Brain microvascular endothelial cell (primary cell): ENCODE results near the gene PDE4D.

Source experiments
- DNase-seq: peaks from one replicate; pipeline ENCODE4 v3.0.0-alpha.2; 2020
- H3K27ac ChIP-seq: fragments of 250-450 bp; sonication (Bioruptor Pico); 2 replicates; pipeline ENCODE4 v1.5.1; 2020; ENCODE audit warnings: mild to moderate bottlenecking, moderate library complexity
- H3K27me3 ChIP-seq: fragments of 250-450 bp; sonication (Bioruptor Pico); replicated peaks from 2 replicates; pipeline ENCODE4 v1.5.1; 2020; ENCODE audit warnings: mild to moderate bottlenecking
- H3K36me3 ChIP-seq: fragments of 250-450 bp; sonication (Bioruptor Pico); replicated peaks from 2 replicates; pipeline ENCODE4 v1.5.1; 2020; ENCODE audit warnings: mild to moderate bottlenecking
- H3K4me3 ChIP-seq: 2 replicates; pipeline ENCODE4 v1.5.1; 2011; ENCODE audit warnings: low read depth, mild to moderate bottlenecking, control low read depth, low read length, moderate library complexity
- CTCF ChIP-seq: IDR thresholded peaks from 2 replicates; pipeline ENCODE4 v1.5.1; 2011; ENCODE audit warnings: low read depth, mild to moderate bottlenecking, moderate library complexity, low read length, control low read depth, inconsistent platforms; ENCODE audit errors: missing control alignments
- in situ Hi-C: cut with HindIII; loops from 2 replicates; pipeline ENCODE4 v1.10.0; 2017; ENCODE audit warnings: low sequenced_read_pairs, low pct_ligation_motif_present

The PDE4D gene

GRCh38 chr5:59322894-59323293, 570.6 kb downstream of the PDE4D start:
- Histone ChIP-seq H3K27me3 (no peaks in the 10 kb centered on the region), H3K27ac (no peak overlapping the region), H3K36me3 (no peaks in the 10 kb centered on the region), H3K4me3 (no peak overlapping the region)
- no peak for TF ChIP-seq CTCF
- in situ Hi-C loops: no loop called here
- no peak for DNase-seq

GRCh38 chr5:59322058-59322457, 571.5 kb downstream of the PDE4D start:
- no peak overlapping the region for H3K27ac ChIP-seq
- H3K36me3 ChIP-seq: no peaks in the 10 kb centered on the region
- H3K27me3 ChIP-seq: no peaks in the 10 kb centered on the region
- no peak overlapping the region for H3K4me3 ChIP-seq
- TF ChIP-seq CTCF: no peak
- in situ Hi-C loops: no loop called here
- DNase-seq: no peak

- in situ Hi-C loops: no loop called here
- Histone ChIP-seq H3K36me3 (no peaks in the 10 kb centered on the region), H3K27ac (no peak overlapping the region), H3K4me3 (no peak overlapping the region), H3K27me3 (no peaks in the 10 kb centered on the region)
- DNase-seq: no peak
- TF ChIP-seq CTCF: no peak
Observed at GRCh38 chr5:59321642-59322041, 571.9 kb downstream of the PDE4D start.

- in situ Hi-C loops: no loop called here
- no peak overlapping the region for H3K27ac ChIP-seq
Observed at GRCh38 chr5:59320420-59320819, 573.1 kb downstream of the PDE4D start.

GRCh38 chr5:59319250-59319649, 574.3 kb downstream of the PDE4D start:
- Histone ChIP-seq H3K4me3 (no peak overlapping the region), H3K36me3 (no peaks in the 10 kb centered on the region), H3K27ac (no peak overlapping the region), H3K27me3 (no peaks in the 10 kb centered on the region)
- DNase-seq: no peak
- TF ChIP-seq CTCF: no peak
- in situ Hi-C loops: no loop called here

More at GRCh38 chr5:59320420-59320819, 573.1 kb downstream of the PDE4D start:
- Histone ChIP-seq H3K36me3 (no peaks in the 10 kb centered on the region), H3K4me3 (no peak overlapping the region), H3K27me3 (no peaks in the 10 kb centered on the region)
- DNase-seq: no peak
- no peak for TF ChIP-seq CTCF

GRCh38 chr5:59317774-59318205, 575.7 kb downstream of the PDE4D start:
- H3K27me3 ChIP-seq: no peaks in the 10 kb centered on the region
- no peak overlapping the region for H3K4me3 ChIP-seq
- DNase-seq: no peak
- H3K36me3 ChIP-seq: no peaks in the 10 kb centered on the region
- no peak overlapping the region for H3K27ac ChIP-seq
- no peak for TF ChIP-seq CTCF
- in situ Hi-C loops: no loop called here
